ENCODE measurements around the gene ROPN1L.
"Not testable (repeated sequence)": the region's sequence is repeated elsewhere in the genome, so short reads cannot be mapped to it uniquely, and the experiment has no call there.

ROPN1L gene

GRCh38 chr5:10478436-10478835 lies 36.8 kb downstream of the ROPN1L start:
- DNase-seq (ENCODE audit: low read depth in 2 of 2): no peak

- no peak for DNase-seq (ENCODE audit: low read depth in 2 of 2)
Measured at GRCh38 chr5:10479154-10479721, 37.6 kb downstream of the ROPN1L start.

GRCh38 chr5:10480237-10480985 lies 38.7 kb downstream of the ROPN1L start:
- no peak for DNase-seq (ENCODE audit: low read depth in 2 of 2)

GRCh38 chr5:10481241-10481935 lies 39.7 kb downstream of the ROPN1L start:
- no peak for DNase-seq (ENCODE audit: low read depth in 2 of 2)

GRCh38 chr5:10482791-10483530 lies 41.3 kb downstream of the ROPN1L start:
- no peak for DNase-seq (ENCODE audit: low read depth in 2 of 2)

GRCh38 chr5:10484774-10485141 lies 43.1 kb downstream of the ROPN1L start:
- DNase-seq (ENCODE audit: low read depth in 2 of 2): no peak

- no peak for DNase-seq (ENCODE audit: low read depth in 2 of 2)
Measured at GRCh38 chr5:10485142-10485795, 43.6 kb downstream of the ROPN1L start.

- no peak for DNase-seq (ENCODE audit: low read depth in 2 of 2)
Measured at GRCh38 chr5:10485897-10486296, 44.2 kb downstream of the ROPN1L start.

GRCh38 chr5:10486511-10487344 lies 45.0 kb downstream of the ROPN1L start:
- DNase-seq (ENCODE audit: low read depth in 2 of 2): no peak

GRCh38 chr5:10488144-10488543 lies 46.5 kb downstream of the ROPN1L start:
- no peak for DNase-seq (ENCODE audit: low read depth in 2 of 2)

- no peak for DNase-seq (ENCODE audit: low read depth in 2 of 2)
Measured at GRCh38 chr5:10489810-10490426, 48.2 kb downstream of the ROPN1L start.

GRCh38 chr5:10490927-10491672 lies 49.4 kb downstream of the ROPN1L start:
- no peak for DNase-seq (ENCODE audit: low read depth in 2 of 2)

GRCh38 chr5:10491673-10492026 lies 50.0 kb downstream of the ROPN1L start:
- no peak for DNase-seq (ENCODE audit: low read depth in 2 of 2)

GRCh38 chr5:10493884-10494283 lies 52.2 kb downstream of the ROPN1L start:
- no peak for DNase-seq (ENCODE audit: low read depth in 2 of 2)

GRCh38 chr5:10494497-10494896 lies 52.8 kb downstream of the ROPN1L start:
- not testable (repeated sequence) for DNase-seq (ENCODE audit: low read depth in 2 of 2)

GRCh38 chr5:10497554-10497953 lies 55.9 kb downstream of the ROPN1L start:
- no peak for DNase-seq (ENCODE audit: low read depth in 2 of 2)

GRCh38 chr5:10498350-10498749 lies 56.7 kb downstream of the ROPN1L start:
- no peak for DNase-seq (ENCODE audit: low read depth in 2 of 2)

GRCh38 chr5:10499066-10499465 lies 57.4 kb downstream of the ROPN1L start:
- no peak for DNase-seq (ENCODE audit: low read depth in 2 of 2)

GRCh38 chr5:10499776-10500175 lies 58.1 kb downstream of the ROPN1L start:
- DNase-seq (ENCODE audit: low read depth in 2 of 2): no peak

- no peak for DNase-seq (ENCODE audit: low read depth in 2 of 2)
Measured at GRCh38 chr5:10500669-10501068, 59.0 kb downstream of the ROPN1L start.
